ENCODE results near the gene CEP95. TPM values are rescaled to one million over a fixed set of nuclear protein-coding genes. Genes with fewer than 3 reads are reported as not detected.
"Not testable (repeated sequence)": the region's sequence is repeated elsewhere in the genome, so short reads cannot be mapped to it uniquely, and the experiment has no call there.

The CEP95 gene
- total RNA-seq, 1 donor: 48.9 TPM

- H4K20me1 ChIP-seq (ENCODE audit: insufficient read depth, low read length): no peaks in the 10 kb centered on the region
- no peak for TF ChIP-seq CTCF (IDR thresholded peaks at IDR 0.05; ENCODE audit: extremely low read depth, low read depth, low read length)
- no peaks in the 10 kb centered on the region for H3K79me2 ChIP-seq (ENCODE audit: insufficient read depth, low read length)
- no peaks in the 10 kb centered on the region for H3K27me3 ChIP-seq (ENCODE audit: insufficient read depth, low read length)
- H3K27ac ChIP-seq (ENCODE audit: low read depth, low read length): no peak overlapping the region
- H2AFZ ChIP-seq (ENCODE audit: low read length): no peak overlapping the region
- H3K9me3 ChIP-seq (ENCODE audit: low read depth, low read length): no peaks in the 10 kb centered on the region
- H3K4me2 ChIP-seq (ENCODE audit: insufficient read depth, low read length): no peak overlapping the region
- DNase-seq (ENCODE audit: insufficient read length, low spot score, missing footprints): no peak
- no peaks in the 10 kb centered on the region for H3K36me3 ChIP-seq (ENCODE audit: insufficient read depth, low read length)
- H3K4me3 ChIP-seq (ENCODE audit: insufficient read depth, low read length): no peak overlapping the region
- peaks cover 19% of the 10 kb centered on the region for H3K4me1 ChIP-seq (ENCODE audit: insufficient read depth, low read length)
Measured at GRCh38 chr17:64460955-64461354, 45.8 kb upstream of the CEP95 start.

- Histone ChIP-seq H3K36me3 (ENCODE audit: insufficient read depth, low read length) (no peaks in the 10 kb centered on the region), H3K27me3 (ENCODE audit: insufficient read depth, low read length) (no peaks in the 10 kb centered on the region), H3K4me1 (ENCODE audit: insufficient read depth, low read length) (peaks cover 19% of the 10 kb centered on the region), H3K9me3 (ENCODE audit: low read depth, low read length) (no peaks in the 10 kb centered on the region), H3K79me2 (ENCODE audit: insufficient read depth, low read length) (no peaks in the 10 kb centered on the region), H3K27ac (ENCODE audit: low read depth, low read length) (no peak overlapping the region), H4K20me1 (ENCODE audit: insufficient read depth, low read length) (no peaks in the 10 kb centered on the region), H2AFZ (ENCODE audit: low read length) (no peak overlapping the region), H3K4me3 (ENCODE audit: insufficient read depth, low read length) (no peak overlapping the region), H3K4me2 (ENCODE audit: insufficient read depth, low read length) (no peak overlapping the region)
- no peak for DNase-seq (ENCODE audit: insufficient read length, low spot score, missing footprints)
- TF ChIP-seq CTCF (IDR thresholded peaks at IDR 0.05; ENCODE audit: extremely low read depth, low read depth, low read length): no peak
Measured at GRCh38 chr17:64461788-64462187, 45.0 kb upstream of the CEP95 start.

GRCh38 chr17:64466019-64466735 is 40.6 kb upstream of the CEP95 start:
- H3K36me3 ChIP-seq (ENCODE audit: insufficient read depth, low read length): peaks cover 5% of the 10 kb centered on the region
- no peaks in the 10 kb centered on the region for H3K4me1 ChIP-seq (ENCODE audit: insufficient read depth, low read length)
- no peak overlapping the region for H3K4me3 ChIP-seq (ENCODE audit: insufficient read depth, low read length)
- TF ChIP-seq CTCF (IDR thresholded peaks at IDR 0.05; ENCODE audit: extremely low read depth, low read depth, low read length): no peak
- H3K27me3 ChIP-seq (ENCODE audit: insufficient read depth, low read length): no peaks in the 10 kb centered on the region
- no peak overlapping the region for H3K4me2 ChIP-seq (ENCODE audit: insufficient read depth, low read length)
- no peak for DNase-seq (ENCODE audit: insufficient read length, low spot score, missing footprints)
- H3K27ac ChIP-seq (ENCODE audit: low read depth, low read length): no peak overlapping the region
- no peaks in the 10 kb centered on the region for H4K20me1 ChIP-seq (ENCODE audit: insufficient read depth, low read length)
- H2AFZ ChIP-seq (ENCODE audit: low read length): no peak overlapping the region
- no peaks in the 10 kb centered on the region for H3K79me2 ChIP-seq (ENCODE audit: insufficient read depth, low read length)
- H3K9me3 ChIP-seq (ENCODE audit: low read depth, low read length): no peaks in the 10 kb centered on the region

- not testable (repeated sequence) for H3K27ac ChIP-seq (ENCODE audit: low read depth, low read length); H3K4me1 ChIP-seq (ENCODE audit: insufficient read depth, low read length); DNase-seq (ENCODE audit: insufficient read length, low spot score, missing footprints); H3K79me2 ChIP-seq (ENCODE audit: insufficient read depth, low read length); H3K36me3 ChIP-seq (ENCODE audit: insufficient read depth, low read length); H4K20me1 ChIP-seq (ENCODE audit: insufficient read depth, low read length); H3K27me3 ChIP-seq (ENCODE audit: insufficient read depth, low read length); H2AFZ ChIP-seq (ENCODE audit: low read length); H3K4me2 ChIP-seq (ENCODE audit: insufficient read depth, low read length); H3K9me3 ChIP-seq (ENCODE audit: low read depth, low read length); H3K4me3 ChIP-seq (ENCODE audit: insufficient read depth, low read length)
Measured at GRCh38 chr17:64466834-64467233, 39.9 kb upstream of the CEP95 start.
